NCI-H2107 treated with DMSO at 0.1 percent for 48 hours (cell line): ENCODE measurements around the gene CYP19A1.
"Not testable (repeated sequence)": the region's sequence is repeated elsewhere in the genome, so short reads cannot be mapped to it uniquely, and the experiment has no call there.

ENCODE experiments used
- DNase-seq: peaks from one replicate; lab custom pipeline; 2025; ENCODE audit not compliant: unreplicated experiment; lab: John Stamatoyannopoulos, UW

The CYP19A1 gene

DNA sequence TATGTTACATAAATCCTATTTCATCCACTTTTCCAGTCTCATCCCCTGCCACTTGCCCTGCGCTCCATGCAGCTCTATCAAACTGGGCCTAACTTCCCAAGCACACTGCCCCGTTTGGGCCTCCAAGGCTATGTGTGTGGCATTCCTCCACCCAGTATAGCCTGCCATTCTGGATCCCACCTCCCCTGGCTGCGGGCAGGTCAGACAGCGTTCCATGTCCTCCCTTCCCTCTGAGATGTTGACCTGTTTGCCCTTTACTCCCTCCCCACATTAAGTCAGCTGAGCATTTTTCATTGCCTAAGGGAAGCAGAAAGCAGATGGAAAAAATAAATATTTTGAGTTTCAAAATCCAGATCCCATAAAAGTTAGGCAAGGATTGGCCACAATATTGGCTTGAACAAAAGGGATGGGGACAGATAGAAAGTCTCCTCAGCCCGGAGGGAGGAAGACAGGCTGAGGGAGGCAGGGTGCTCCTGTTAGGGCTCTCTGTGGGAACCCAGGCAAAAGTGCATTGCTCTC lies 73.3 kb downstream of the CYP19A1 start:
- DNase-seq: no peak

DNA sequence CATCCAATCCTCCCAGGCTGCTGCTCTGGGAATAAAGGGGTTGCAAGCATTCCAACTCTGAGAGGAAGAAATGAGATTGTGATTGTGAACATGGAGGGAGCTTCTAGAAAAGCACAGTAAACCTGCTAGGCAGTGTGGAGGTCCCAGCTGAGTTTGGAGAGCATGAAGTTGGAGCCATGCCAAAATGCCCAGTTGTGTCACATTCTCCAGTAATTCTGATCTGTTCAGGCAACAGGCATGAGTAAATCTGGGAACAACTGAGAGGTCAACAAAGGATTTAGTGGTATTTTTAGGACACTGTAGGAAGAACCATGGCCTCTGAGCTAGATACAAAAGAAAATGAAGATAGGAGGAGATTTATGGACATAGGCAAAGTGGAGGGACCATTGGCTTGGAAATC lies 74.7 kb downstream of the CYP19A1 start:
- no peak for DNase-seq

- DNase-seq: no peak
Measured at GRCh38 chr15:51263116-51263515, 75.3 kb downstream of the CYP19A1 start.

DNA sequence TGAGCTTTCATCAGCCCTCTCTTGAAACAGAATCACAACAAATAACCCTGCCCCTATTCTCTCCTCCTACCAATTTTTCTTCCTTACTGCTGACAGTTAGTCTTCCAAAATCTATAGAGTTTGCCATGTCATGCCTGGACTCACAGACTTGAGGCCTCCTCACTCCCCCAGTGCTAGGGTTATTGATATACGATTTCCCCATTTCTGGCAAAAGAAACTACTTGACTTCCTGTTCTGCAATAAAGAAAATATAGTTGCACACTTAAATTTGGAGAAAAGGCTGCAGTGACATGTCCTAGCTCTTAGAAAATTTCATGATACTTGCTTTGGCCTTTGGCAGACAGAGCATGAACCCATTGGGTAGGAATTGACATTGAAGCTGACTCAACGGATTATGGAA lies 75.9 kb downstream of the CYP19A1 start:
- DNase-seq: no peak

DNA sequence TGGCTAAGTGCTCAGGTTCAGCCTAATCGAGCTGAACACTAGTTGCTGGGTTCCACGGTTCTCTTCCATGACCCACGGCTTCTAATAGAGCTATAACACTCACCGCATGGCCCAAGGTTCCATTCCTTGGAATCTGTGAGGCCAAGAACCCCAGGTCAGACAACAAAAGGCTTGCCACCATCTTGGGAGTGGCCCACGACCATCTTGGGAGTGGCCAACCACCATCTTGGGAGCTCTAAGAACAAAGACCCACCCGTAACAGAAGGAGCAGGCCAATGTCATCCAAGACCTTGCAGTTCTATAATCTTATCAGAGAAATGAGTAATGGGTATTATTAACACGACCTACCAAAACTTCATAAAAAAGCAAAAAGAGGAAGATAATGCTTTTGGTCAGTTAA lies 77.3 kb downstream of the CYP19A1 start:
- DNase-seq: not testable (repeated sequence)

GRCh38 chr15:51260202-51260601 lies 78.2 kb downstream of the CYP19A1 start:
- DNase-seq: no peak

DNA sequence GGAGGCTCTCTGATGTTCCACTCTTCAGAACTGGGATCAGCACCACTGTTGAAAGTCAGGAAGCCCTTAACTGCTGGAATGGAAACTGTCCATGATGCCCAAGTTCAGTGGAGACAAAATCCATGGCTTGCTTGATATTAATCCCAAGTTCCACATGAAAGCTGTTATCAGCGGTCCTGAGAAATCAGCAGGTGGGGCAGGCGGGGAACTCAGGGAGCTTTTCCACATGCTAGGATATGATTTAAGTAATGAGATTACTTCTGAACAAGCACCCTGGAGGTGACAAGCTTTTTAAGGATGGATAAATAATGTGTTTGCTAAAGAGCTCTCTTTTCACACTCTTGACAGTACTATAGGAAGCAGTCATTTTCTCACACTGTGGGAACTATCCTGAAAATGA lies 82.9 kb downstream of the CYP19A1 start:
- no peak for DNase-seq

DNA sequence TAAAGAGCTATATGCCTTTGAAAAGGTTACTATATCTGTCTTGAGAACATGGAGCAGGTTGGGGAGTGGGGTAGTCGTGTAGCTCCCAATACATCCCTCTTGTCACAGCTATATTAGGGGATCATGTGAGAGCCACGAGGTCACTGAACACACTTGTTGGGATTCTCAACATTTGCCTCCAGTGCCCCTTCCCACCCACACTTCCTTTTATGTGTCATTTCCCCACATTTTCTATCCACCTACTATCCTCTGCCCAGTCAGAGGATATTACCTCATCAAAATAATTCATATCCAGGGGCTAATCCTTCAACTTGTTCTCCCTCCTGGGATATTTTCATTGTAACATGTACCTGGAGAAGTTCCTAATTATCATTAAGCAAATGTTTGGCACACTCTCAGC lies 85.0 kb downstream of the CYP19A1 start:
- no peak for DNase-seq

GRCh38 chr15:51252671-51253070 lies 85.7 kb downstream of the CYP19A1 start:
- DNase-seq: no peak

DNA sequence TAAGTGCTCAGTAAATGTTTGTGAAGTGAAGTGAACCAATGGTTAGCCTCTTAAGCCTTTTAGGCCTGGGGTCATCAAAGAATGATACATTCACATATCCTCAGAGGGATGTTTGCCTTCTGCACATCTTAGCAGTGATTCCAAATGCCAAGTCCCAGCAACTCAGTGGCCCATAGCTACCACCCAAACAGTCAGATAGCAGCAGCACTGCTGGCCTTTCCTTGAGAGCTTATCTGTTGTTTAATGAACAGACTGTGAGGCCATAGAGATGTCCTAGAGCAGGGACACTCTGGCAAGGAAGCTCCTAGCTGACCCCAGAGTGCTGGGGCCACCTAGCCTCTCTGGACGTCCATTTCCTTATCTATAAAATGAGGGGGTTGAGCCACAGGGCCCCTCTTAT lies 86.8 kb downstream of the CYP19A1 start:
- no peak for DNase-seq

DNA sequence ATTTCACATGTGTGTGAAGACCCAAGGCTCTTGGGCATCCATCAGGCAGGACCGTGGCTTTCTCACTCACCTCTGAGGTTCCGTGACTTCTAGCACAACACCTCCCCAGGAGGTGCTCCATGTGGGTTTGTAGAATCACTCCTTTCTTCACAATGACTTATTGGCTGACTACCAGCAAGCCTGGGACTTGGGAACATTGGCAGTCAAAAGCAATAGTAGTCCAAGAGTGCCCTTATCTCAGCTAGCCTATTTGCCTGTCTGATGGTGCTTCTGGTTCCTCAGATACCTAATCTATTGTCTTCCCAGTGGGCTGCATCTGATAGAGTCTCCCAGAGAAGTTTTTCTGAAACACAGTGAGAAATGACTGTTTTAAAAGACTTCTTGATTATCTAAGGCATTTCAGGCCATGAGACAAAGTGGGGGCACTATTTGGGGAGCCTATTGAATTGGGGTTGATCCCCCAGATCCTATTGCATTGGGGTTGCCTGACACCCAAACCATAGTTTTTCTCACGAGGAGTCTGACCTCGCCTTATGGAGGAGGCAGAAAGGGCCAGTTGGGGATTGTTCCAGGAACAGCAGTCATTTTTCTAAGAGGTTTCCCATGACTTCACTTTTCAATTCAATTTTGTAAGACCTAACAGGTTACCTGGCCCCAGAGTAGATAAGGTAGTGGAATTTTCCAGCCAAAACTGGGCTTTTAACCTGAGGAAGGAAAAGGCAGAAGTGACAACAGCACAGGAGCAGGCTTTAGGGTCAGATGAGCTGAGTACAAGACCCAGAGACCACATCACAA lies 88.0 kb downstream of the CYP19A1 start:
- no peak for DNase-seq

- DNase-seq: no peak
Measured at GRCh38 chr15:51245628-51246027, 92.8 kb downstream of the CYP19A1 start.

GRCh38 chr15:51244423-51244869 lies 94.0 kb downstream of the CYP19A1 start:
- no peak for DNase-seq

- DNase-seq: no peak
Measured at GRCh38 chr15:51243774-51244173, 94.6 kb downstream of the CYP19A1 start.

GRCh38 chr15:51240066-51240465 lies 98.3 kb downstream of the CYP19A1 start:
- no peak for DNase-seq

GRCh38 chr15:51237816-51238215 lies 100.6 kb downstream of the CYP19A1 start:
- DNase-seq: no peak

GRCh38 chr15:51234176-51234927 lies 104.0 kb downstream of the CYP19A1 start:
- DNase-seq: no peak

- DNase-seq: no peak
Measured at GRCh38 chr15:51232581-51232980, 105.8 kb downstream of the CYP19A1 start.

- DNase-seq: no peak
Measured at GRCh38 chr15:51229907-51230330, 108.5 kb downstream of the CYP19A1 start.

- DNase-seq: no peak
Measured at GRCh38 chr15:51227940-51228732, 110.3 kb downstream of the CYP19A1 start.

GRCh38 chr15:51226576-51227210 lies 111.7 kb downstream of the CYP19A1 start:
- DNase-seq: no peak
